Measurements from ENCODE around the gene ZDHHC17. TPM values are rescaled to one million over a fixed set of nuclear protein-coding genes. Genes with fewer than 3 reads are reported as not detected.

Gene ZDHHC17, protein sequence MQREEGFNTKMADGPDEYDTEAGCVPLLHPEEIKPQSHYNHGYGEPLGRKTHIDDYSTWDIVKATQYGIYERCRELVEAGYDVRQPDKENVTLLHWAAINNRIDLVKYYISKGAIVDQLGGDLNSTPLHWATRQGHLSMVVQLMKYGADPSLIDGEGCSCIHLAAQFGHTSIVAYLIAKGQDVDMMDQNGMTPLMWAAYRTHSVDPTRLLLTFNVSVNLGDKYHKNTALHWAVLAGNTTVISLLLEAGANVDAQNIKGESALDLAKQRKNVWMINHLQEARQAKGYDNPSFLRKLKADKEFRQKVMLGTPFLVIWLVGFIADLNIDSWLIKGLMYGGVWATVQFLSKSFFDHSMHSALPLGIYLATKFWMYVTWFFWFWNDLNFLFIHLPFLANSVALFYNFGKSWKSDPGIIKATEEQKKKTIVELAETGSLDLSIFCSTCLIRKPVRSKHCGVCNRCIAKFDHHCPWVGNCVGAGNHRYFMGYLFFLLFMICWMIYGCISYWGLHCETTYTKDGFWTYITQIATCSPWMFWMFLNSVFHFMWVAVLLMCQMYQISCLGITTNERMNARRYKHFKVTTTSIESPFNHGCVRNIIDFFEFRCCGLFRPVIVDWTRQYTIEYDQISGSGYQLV
- total RNA-seq = 10.3 and 11.3 TPM in 2 replicates

DNA sequence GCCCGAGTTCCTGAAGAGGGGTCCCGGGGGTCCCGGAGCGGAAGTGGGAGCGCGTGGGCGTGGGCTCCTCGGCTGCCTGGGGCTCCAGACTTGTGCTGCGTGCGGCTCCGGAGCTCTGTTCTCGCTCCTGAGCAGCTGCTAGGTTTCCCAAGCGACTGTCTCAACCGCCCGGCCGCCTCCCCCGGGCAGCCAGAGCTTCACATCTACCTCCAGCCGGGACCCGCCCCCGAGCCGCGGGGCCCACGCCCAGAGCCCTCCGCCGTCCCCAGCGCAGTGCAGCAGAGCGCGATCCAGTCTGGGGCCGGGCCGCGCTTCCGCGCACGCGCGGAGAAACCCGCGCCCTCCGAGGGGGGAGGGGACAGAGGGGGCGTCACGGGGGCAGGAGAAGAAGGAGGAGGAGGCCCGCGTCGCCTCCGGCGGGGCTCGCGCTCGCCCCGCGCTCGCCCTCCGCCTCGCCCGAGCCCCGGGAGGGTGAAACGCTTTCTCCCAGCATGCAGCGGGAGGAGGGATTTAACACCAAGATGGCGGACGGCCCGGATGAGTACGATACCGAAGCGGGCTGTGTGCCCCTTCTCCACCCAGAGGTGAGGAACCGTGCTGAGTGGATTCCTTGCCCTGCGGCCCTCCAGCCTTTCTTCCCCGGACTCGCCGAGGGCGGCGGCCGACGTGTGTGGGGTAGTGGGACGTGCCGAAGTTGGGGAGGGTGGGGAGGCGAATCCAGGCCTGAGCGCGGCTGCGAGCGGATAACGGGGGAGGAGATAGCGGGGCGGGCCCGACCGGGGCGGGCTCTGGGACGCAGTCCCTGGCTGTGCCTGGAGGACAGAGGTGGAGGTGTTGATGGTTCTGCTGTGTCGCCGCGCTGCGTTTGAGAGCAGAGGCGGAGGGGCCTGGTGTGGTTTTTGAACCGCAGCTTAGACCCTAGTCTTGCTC, at the start of gene ZDHHC17:
Gene ZDHHC17, plus strand, starts transcription at position 370 of the 930 bp plus-strand sequence. Its CDS starts 122 bp downstream, at position 492.

DNA sequence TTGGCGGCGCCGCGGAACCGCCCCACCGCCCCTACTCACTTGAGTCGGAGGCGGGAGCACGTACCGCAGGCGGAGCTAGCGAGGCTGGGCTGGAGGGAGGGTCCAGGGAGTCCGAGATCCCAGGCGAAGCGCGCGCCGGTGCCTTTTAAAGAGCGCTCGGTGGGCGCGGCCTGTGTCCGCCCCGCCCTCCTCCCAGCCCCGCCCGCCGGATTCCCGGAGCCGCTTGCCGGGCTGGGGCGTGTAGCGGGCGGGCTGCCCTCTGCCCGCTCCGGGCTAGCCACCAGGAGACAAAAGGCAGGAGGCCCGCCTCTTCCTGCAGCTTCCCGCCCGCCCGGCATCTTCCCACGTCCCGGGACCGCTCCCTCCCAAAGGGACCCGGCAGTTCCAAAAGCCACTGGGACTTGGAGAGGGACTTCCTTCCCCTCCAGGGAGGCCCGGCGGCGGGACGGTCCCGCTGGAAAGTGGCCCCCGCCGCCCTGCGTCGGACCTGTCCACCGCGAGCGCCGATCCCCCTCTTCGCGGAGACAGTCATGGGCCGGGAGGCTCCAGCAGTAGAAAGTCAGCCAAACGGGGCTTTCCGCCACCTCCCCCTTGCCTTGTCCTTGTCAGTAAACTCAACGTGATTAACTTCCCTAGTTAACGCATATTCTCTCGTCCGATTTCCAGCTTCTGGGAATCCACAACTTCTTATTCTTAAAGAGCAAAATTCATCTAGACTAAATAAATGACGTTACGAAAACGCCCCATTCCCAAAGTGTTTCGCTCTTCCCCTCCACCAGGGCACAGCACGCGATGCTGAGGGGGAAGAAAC, 115.2 kb downstream of the ZDHHC17 start, which contains the start of gene CSRP2:
Gene CSRP2, minus strand, starts transcription at position 121 of the 811 bp plus-strand sequence. CDS start 12,759 bp downstream, outside the sequence.

Other genes starting within 250 kb of the ZDHHC17 start
- gene OSBPL8, start 204.3 kb upstream of the ZDHHC17 start, total RNA-seq = 41.3 and 44.2 TPM in 2 replicates
- gene CSRP2, start 114.9 kb downstream of the ZDHHC17 start, total RNA-seq = 54.9 and 63.9 TPM in 2 replicates